ENCODE results near the gene IFT43.
A peak's percentile ranks its signal among the peaks of the same experiment; 100 is the strongest.

The IFT43 gene

GRCh38 chr14:76019676-76020075, 34.1 kb downstream of the IFT43 start:
- no peak for DNase-seq

- DNase-seq: no peak
Observed at GRCh38 chr14:76022991-76023390, 37.4 kb downstream of the IFT43 start.

- DNase-seq: no peak
Observed at GRCh38 chr14:76023757-76024156, 38.2 kb downstream of the IFT43 start.

GRCh38 chr14:76024211-76024907, 38.8 kb downstream of the IFT43 start:
- no peak for DNase-seq

GRCh38 chr14:76034566-76034965, 49.0 kb downstream of the IFT43 start:
- DNase-seq: no peak

- DNase-seq: no peak
Observed at GRCh38 chr14:76040704-76041103, 55.1 kb downstream of the IFT43 start.

- DNase-seq: no peak
Observed at GRCh38 chr14:76045773-76046172, 60.2 kb downstream of the IFT43 start.

GRCh38 chr14:76050250-76050649, 64.7 kb downstream of the IFT43 start:
- DNase-seq: no peak

GRCh38 chr14:76050797-76051392, 65.3 kb downstream of the IFT43 start:
- DNase-seq: peak; percentile 24 to 90

GRCh38 chr14:76051717-76052465, 66.3 kb downstream of the IFT43 start:
- no peak for DNase-seq

GRCh38 chr14:76053572-76054355, 68.2 kb downstream of the IFT43 start:
- DNase-seq: no peak

GRCh38 chr14:76055330-76055729, 69.8 kb downstream of the IFT43 start:
- DNase-seq: no peak

- no peak for DNase-seq
Observed at GRCh38 chr14:76056128-76056527, 70.6 kb downstream of the IFT43 start.

- no peak for DNase-seq
Observed at GRCh38 chr14:76057914-76058313, 72.4 kb downstream of the IFT43 start.

- no peak for DNase-seq
Observed at GRCh38 chr14:76063327-76063726, 77.8 kb downstream of the IFT43 start.

GRCh38 chr14:76065519-76065918, 80.0 kb downstream of the IFT43 start:
- DNase-seq: no peak

- DNase-seq: no peak
Observed at GRCh38 chr14:76067536-76067935, 82.0 kb downstream of the IFT43 start.

GRCh38 chr14:76073717-76074116, 88.2 kb downstream of the IFT43 start:
- DNase-seq: no peak

- DNase-seq: no peak
Observed at GRCh38 chr14:76077340-76077739, 91.8 kb downstream of the IFT43 start.

GRCh38 chr14:76078501-76078900, 92.9 kb downstream of the IFT43 start:
- DNase-seq: no peak

GRCh38 chr14:76080025-76080424, 94.5 kb downstream of the IFT43 start:
- DNase-seq: no peak

GRCh38 chr14:76080471-76080870, 94.9 kb downstream of the IFT43 start:
- DNase-seq: no peak

- DNase-seq: peak in 1 of 2 donors; percentile 5
Observed at GRCh38 chr14:76081642-76082041, 96.1 kb downstream of the IFT43 start.
